Left ventricle myocardium inferior (tissue), 1 donor: ENCODE results near the gene SLC15A1. TPM values are rescaled to one million over a fixed set of nuclear protein-coding genes. Genes with fewer than 3 reads are reported as not detected.
A peak's percentile ranks its signal among the peaks of the same experiment; 100 is the strongest.
"Not testable (repeated sequence)": the region's sequence is repeated elsewhere in the genome, so short reads cannot be mapped to it uniquely, and the experiment has no call there.

Experiments
- DNase-seq: peaks from one replicate; pipeline ENCODE4 v3.0.0-alpha.2; 2020
- H3K27ac ChIP-seq: fragments of 200-600 bp; replicated peaks from 2 replicates; pipeline ENCODE4 v1.8.0; 2021
- H3K27me3 ChIP-seq: fragments of 200-600 bp; 2 replicates; pipeline ENCODE4 v1.8.0; 2021; ENCODE audit warnings: low read depth
- H3K36me3 ChIP-seq: fragments of 200-600 bp; 2 replicates; pipeline ENCODE4 v1.8.0; 2021
- H3K4me1 ChIP-seq: fragments of 200-600 bp; 2 replicates; pipeline ENCODE4 v1.8.0; 2021
- H3K4me3 ChIP-seq: fragments of 200-600 bp; 2 replicates; pipeline ENCODE4 v1.8.0; 2021; ENCODE audit warnings: mild to moderate bottlenecking, moderate library complexity
- H3K9me3 ChIP-seq: fragments of 200-600 bp; replicated peaks from 2 replicates; pipeline ENCODE4 v1.8.0; 2021
- intact Hi-C: fragments of 100-400 bp; cut with micrococcal nuclease; formaldehyde crosslinking; loops from one replicate; pipeline ENCODE4 v1.11.0; 2022
- total RNA-seq: library from RNA; stranded (reverse); fragmentation: NEBNext Ultra II Directional; extraction: Animal tissue kit (Norgen Biotek cat#: 25700); gene quantifications from one replicate; pipeline ENCODE4 v1.2.1, GENCODE V29; 2021
- TF ChIP-seq, protein P1 (sequence below): fragments of 200-600 bp; IDR thresholded peaks from 2 replicates; pipeline ENCODE4 v1.8.0; 2021; ENCODE audit warnings: antibody characterized with exemption, mild to moderate bottlenecking, borderline replicate concordance
- donor health status: DM: no; HTN: yes; CAD: no; lungs with severe emphysema.

SLC15A1 gene
- total RNA-seq, 1 donor from 2014 or later, result not detected

DNA sequence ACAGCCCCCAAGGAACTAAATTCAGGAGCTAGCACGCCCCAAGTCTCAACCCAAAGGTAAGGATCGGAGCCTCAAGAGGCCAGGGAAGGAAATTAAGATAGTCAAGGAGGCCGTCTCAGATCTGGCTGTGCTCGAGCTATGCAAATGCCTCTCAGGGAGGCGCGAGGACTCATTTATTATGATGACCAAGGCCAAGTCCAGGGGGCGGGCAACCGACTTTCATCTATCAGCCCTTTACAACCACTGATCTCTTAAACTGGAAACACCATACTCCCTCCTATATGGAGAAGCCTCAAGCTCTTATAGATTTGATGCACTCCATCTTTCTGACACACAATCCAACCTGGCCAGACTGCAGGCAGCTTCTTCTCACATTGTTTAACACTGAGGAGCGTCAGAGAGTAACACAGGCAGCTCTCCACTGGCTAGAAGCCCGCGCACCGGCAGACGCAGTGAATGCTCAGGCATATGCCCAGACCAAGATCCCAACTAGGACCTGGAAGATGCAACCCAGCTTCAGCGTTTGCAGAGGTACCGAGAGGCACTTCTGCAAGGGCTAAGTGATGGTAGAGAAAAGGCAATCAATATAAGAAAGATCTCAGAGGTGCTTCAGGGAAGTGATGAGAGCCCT is 9.6 kb upstream of the SLC15A1 start:
- H3K9me3 ChIP-seq, result peaks cover 5% of the 10 kb centered on the region
- no peaks in the 10 kb centered on the region for H3K4me1 ChIP-seq
- no peak for DNase-seq
- TF ChIP-seq, protein P1, sequence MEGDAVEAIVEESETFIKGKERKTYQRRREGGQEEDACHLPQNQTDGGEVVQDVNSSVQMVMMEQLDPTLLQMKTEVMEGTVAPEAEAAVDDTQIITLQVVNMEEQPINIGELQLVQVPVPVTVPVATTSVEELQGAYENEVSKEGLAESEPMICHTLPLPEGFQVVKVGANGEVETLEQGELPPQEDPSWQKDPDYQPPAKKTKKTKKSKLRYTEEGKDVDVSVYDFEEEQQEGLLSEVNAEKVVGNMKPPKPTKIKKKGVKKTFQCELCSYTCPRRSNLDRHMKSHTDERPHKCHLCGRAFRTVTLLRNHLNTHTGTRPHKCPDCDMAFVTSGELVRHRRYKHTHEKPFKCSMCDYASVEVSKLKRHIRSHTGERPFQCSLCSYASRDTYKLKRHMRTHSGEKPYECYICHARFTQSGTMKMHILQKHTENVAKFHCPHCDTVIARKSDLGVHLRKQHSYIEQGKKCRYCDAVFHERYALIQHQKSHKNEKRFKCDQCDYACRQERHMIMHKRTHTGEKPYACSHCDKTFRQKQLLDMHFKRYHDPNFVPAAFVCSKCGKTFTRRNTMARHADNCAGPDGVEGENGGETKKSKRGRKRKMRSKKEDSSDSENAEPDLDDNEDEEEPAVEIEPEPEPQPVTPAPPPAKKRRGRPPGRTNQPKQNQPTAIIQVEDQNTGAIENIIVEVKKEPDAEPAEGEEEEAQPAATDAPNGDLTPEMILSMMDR, result no peak
- H3K27ac ChIP-seq, result no peak overlapping the region
- peak overlapping the region; percentile 46 for H3K4me3 ChIP-seq
- no peaks in the 10 kb centered on the region for H3K36me3 ChIP-seq
- no peaks in the 10 kb centered on the region for H3K27me3 ChIP-seq
- intact Hi-C loops, result no loop called here

DNA sequence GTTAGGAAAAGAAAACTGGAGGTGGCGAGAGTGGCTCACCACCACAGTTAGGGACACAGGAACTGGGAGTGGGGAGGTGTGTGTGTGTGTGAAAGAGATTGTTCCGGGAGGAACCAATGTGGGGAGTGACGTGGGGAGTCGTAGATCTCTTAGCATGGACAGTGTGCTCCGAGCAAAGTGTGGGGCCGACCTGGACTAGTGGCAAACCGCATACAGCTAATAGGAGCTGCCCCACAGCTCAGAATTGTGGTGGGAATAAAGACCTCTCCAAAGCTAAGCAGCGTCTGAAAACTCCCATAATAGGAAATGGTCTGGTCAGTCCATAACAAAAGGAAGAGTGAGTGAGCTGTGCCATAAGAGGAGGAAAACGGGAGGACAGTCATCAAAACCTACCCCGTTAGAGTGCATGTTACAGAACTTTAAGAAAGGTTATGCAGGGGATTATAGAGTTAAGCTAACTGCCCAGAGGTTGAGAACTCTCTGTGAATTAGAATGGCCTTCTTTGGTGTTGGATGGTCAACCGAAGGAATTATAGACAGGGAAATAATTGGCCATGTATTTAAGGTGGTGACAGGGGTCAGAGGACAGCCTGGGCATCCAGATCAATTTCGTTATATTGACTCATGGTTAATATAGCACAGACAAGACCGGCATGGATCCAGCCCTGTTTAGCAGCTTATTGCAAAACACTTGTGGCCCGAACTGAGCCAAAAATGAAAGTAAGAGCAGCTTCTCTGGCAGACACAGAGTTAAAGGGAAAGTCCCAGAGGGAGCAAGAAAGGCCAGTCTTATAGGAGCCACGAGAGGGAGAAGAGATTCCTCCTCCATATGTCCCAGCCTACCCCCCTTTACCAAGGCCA is 8.9 kb upstream of the SLC15A1 start:
- TF ChIP-seq, protein P1, result no peak
- Histone ChIP-seq H3K4me1 (no peaks in the 10 kb centered on the region), H3K27ac (no peak overlapping the region), H3K27me3 (peaks cover under 1% of the 10 kb centered on the region), H3K36me3 (no peaks in the 10 kb centered on the region), H3K4me3 (peak overlapping the region; percentile 46), H3K9me3 (peaks cover 5% of the 10 kb centered on the region)
- intact Hi-C loops, result no loop called here
- DNase-seq, result no peak

DNA sequence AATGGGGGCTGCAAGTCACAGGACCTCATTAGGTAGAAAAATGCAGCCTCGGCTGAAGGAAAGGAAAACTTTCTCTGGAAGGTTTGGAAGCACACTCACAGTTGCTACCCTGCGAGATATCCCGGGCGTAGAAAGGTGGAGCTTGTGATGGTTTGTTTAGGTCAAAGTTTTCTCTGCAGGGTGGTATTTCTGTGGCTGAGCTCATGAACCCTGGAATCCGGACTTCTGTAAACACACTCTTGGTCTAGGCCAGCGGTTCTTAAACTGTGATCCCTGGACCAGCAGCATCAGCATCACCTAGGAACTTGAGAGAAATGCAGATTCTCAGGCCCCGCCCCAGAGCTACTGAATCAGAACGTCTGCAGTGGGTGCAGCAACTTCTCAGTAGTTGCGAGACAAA is 3.3 kb upstream of the SLC15A1 start:
- H3K4me3 ChIP-seq, result no peak overlapping the region
- peaks cover 56% of the 10 kb centered on the region for H3K27me3 ChIP-seq
- H3K27ac ChIP-seq, result no peak overlapping the region
- peaks cover 5% of the 10 kb centered on the region for H3K9me3 ChIP-seq
- peaks cover 14% of the 10 kb centered on the region for H3K4me1 ChIP-seq
- no peak for DNase-seq
- intact Hi-C loops, result no loop called here
- TF ChIP-seq, protein P1, result no peak
- H3K36me3 ChIP-seq, result no peaks in the 10 kb centered on the region

DNA sequence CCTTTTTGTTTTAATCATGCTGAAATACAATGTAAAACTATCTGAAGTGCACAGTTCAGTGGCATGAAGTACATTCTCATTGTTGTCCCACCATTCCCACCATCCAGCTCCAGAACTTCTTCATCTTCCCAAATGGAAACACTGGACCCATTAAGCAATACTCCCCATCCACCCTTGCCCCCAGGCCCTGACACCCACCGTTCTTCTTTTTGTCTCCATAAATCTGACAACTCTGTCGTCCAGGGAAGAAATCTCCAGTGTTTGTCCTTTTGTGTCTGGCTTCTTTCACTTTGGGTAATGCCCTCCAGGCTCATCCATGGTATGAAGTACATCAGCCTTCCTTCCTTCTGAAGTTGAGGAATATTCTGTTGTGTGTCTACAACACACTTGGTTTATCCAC is 2.6 kb upstream of the SLC15A1 start:
- Histone ChIP-seq H3K4me3 (no peak overlapping the region), H3K36me3 (no peaks in the 10 kb centered on the region), H3K9me3 (no peaks in the 10 kb centered on the region), H3K4me1 (peaks cover 14% of the 10 kb centered on the region), H3K27me3 (peaks cover 62% of the 10 kb centered on the region), H3K27ac (no peak overlapping the region)
- no peak for DNase-seq
- TF ChIP-seq, protein P1, result no peak
- intact Hi-C loops, result no loop called here

DNA sequence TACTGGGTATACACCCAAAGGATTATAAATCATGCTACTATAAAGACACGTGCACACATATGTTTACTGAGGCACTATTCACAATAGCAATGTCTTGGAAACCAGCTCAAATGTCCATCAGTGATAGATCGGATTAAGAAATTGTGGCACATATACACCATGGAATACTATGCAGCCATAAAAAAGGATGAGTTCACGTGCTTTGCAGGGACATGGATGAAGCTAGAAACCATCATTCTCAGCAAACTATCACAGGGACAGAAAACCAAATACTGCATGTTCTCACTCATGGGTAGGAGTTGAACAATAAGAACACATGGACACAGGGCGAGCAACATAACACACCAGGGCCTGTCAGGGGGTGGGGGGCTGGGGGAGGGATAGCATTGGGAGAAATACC is 2.0 kb upstream of the SLC15A1 start:
- DNase-seq, intact Hi-C loops, H3K9me3 ChIP-seq, H3K27ac ChIP-seq, H3K4me3 ChIP-seq, H3K36me3 ChIP-seq: not testable (repeated sequence)
- H3K27me3 ChIP-seq, result peaks cover 69% of the 10 kb centered on the region
- H3K4me1 ChIP-seq, result peaks cover 14% of the 10 kb centered on the region
